ENCODE results near the gene ABHD18. TPM values are rescaled to one million over a fixed set of nuclear protein-coding genes. Genes with fewer than 3 reads are reported as not detected.

ABHD18 gene
- polyA plus RNA-seq, 1 donor from 2014 or later: 17.5 TPM

GRCh38 chr4:128029907-128030306 is 64.7 kb downstream of the ABHD18 start:
- Histone ChIP-seq H3K4me2 (ENCODE audit: low read length) (no peak overlapping the region), H3F3A (ENCODE audit: insufficient read depth, low read length, poor library complexity, severe bottlenecking) (no peaks in the 10 kb centered on the region), H3K9ac (ENCODE audit: low read length) (no peak overlapping the region), H3K9me2 (ENCODE audit: insufficient read depth, low read length) (no peaks in the 10 kb centered on the region), H2AFZ (ENCODE audit: low read depth, low read length) (no peak overlapping the region), H3K27me3 (ENCODE audit: insufficient read depth, low read depth, low read length) (no peaks in the 10 kb centered on the region), H3K27ac (ENCODE audit: low read length) (no peak overlapping the region), H3K79me2 (replicated peaks; ENCODE audit: insufficient read depth, low read length) (no peaks in the 10 kb centered on the region), H3K4me3 (ENCODE audit: low read length) (no peak overlapping the region), H3K36me3 (ENCODE audit: insufficient read depth, low read length) (peaks cover 8% of the 10 kb centered on the region), H3K9me3 (ENCODE audit: low read length) (no peaks in the 10 kb centered on the region), H4K20me1 (ENCODE audit: insufficient read depth) (no peaks in the 10 kb centered on the region)
- TF ChIP-seq, protein P1, sequence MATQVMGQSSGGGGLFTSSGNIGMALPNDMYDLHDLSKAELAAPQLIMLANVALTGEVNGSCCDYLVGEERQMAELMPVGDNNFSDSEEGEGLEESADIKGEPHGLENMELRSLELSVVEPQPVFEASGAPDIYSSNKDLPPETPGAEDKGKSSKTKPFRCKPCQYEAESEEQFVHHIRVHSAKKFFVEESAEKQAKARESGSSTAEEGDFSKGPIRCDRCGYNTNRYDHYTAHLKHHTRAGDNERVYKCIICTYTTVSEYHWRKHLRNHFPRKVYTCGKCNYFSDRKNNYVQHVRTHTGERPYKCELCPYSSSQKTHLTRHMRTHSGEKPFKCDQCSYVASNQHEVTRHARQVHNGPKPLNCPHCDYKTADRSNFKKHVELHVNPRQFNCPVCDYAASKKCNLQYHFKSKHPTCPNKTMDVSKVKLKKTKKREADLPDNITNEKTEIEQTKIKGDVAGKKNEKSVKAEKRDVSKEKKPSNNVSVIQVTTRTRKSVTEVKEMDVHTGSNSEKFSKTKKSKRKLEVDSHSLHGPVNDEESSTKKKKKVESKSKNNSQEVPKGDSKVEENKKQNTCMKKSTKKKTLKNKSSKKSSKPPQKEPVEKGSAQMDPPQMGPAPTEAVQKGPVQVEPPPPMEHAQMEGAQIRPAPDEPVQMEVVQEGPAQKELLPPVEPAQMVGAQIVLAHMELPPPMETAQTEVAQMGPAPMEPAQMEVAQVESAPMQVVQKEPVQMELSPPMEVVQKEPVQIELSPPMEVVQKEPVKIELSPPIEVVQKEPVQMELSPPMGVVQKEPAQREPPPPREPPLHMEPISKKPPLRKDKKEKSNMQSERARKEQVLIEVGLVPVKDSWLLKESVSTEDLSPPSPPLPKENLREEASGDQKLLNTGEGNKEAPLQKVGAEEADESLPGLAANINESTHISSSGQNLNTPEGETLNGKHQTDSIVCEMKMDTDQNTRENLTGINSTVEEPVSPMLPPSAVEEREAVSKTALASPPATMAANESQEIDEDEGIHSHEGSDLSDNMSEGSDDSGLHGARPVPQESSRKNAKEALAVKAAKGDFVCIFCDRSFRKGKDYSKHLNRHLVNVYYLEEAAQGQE (IDR thresholded peaks at IDR 0.05; ENCODE audit: borderline replicate concordance): no peak
- TF ChIP-seq CTCF (IDR thresholded peaks at IDR 0.05; ENCODE audit: poor library complexity, severe bottlenecking) (no peak), EZH2 (IDR thresholded peaks at IDR 0.05; ENCODE audit: borderline replicate concordance, insufficient read depth, low read length, poor library complexity, severe bottlenecking) (no peak), EP300 (conservative IDR thresholded peaks at IDR 0.05; ENCODE audit: poor library complexity, severe bottlenecking) (no peak), TAF1 (IDR thresholded peaks at IDR 0.05; ENCODE audit: low read depth) (no peak), SMC3 (conservative IDR thresholded peaks at IDR 0.05; ENCODE audit: poor library complexity) (no peak), RAD21 (conservative IDR thresholded peaks at IDR 0.05) (no peak), POLR2AphosphoS5 (IDR thresholded peaks at IDR 0.05) (no peak), MXI1 (conservative IDR thresholded peaks at IDR 0.05; ENCODE audit: poor library complexity, severe bottlenecking) (no peak)

- Histone ChIP-seq H3K9ac (ENCODE audit: low read length) (no peak overlapping the region), H3K9me2 (ENCODE audit: insufficient read depth, low read length) (no peaks in the 10 kb centered on the region), H3K27me3 (ENCODE audit: insufficient read depth, low read depth, low read length) (no peaks in the 10 kb centered on the region), H2AFZ (ENCODE audit: low read depth, low read length) (no peak overlapping the region), H4K20me1 (ENCODE audit: insufficient read depth) (no peaks in the 10 kb centered on the region), H3K4me3 (ENCODE audit: low read length) (no peak overlapping the region), H3K79me2 (replicated peaks; ENCODE audit: insufficient read depth, low read length) (no peaks in the 10 kb centered on the region), H3K4me2 (ENCODE audit: low read length) (no peak overlapping the region), H3K27ac (ENCODE audit: low read length) (no peak overlapping the region), H3F3A (ENCODE audit: insufficient read depth, low read length, poor library complexity, severe bottlenecking) (no peaks in the 10 kb centered on the region), H3K9me3 (ENCODE audit: low read length) (no peaks in the 10 kb centered on the region), H3K36me3 (ENCODE audit: insufficient read depth, low read length) (no peaks in the 10 kb centered on the region)
- TF ChIP-seq SMC3 (conservative IDR thresholded peaks at IDR 0.05; ENCODE audit: poor library complexity) (no peak), CTCF (IDR thresholded peaks at IDR 0.05; ENCODE audit: poor library complexity, severe bottlenecking) (no peak), MXI1 (conservative IDR thresholded peaks at IDR 0.05; ENCODE audit: poor library complexity, severe bottlenecking) (no peak), RAD21 (conservative IDR thresholded peaks at IDR 0.05) (no peak), EP300 (conservative IDR thresholded peaks at IDR 0.05; ENCODE audit: poor library complexity, severe bottlenecking) (no peak)
- TF ChIP-seq, protein P1 (IDR thresholded peaks at IDR 0.05; ENCODE audit: borderline replicate concordance): no peak
Observed at GRCh38 chr4:128031756-128032384, 66.7 kb downstream of the ABHD18 start.
